NCI-H1105 (cell line): Measurements from ENCODE around the gene GABRD.

ENCODE experiments used
- DNase-seq: peaks from one replicate; lab custom pipeline; 2025; lab: John Stamatoyannopoulos, UW

GABRD gene

GRCh38 chr1:2018217-2019171 lies 651 bp upstream of the GABRD start:
- no peak for DNase-seq

DNA sequence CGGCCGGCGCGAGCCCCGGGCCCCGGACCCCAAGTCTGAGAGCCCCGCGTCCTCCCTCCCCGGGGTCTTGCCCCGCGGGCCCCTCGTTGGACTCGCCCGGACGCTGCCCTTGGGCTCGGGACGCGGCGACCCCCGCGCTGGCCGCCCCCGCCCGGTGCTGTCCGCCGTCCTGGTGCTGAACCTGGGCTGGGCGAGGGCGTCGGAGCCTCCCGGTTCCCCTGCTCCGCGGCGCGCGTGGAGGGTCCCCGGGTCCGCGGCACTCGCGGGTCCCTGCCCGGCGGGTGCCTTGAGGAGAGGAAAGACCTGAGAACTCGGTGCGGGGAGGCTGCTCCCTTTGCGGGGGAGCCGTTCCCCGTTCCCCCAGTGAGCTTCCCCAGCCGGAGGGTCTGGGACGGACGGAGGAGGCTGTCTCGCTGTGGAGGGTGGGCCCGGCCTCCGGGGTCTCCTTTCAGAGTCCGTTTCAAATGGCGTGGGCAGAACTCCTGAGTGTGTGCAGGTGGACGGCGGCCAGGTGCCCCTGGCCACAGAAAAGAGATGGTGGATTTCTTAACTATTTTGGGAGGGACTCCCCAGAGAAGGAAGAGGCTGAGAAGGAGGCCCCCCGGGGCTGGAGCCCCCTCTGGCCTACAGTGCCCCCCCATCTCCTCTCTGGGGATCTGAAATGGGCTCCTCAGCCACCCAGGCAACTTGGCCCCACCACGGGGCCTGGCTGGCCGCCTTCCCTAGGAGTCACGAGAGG lies 595 bp downstream of the GABRD start:
- DNase-seq = no peak

DNA sequence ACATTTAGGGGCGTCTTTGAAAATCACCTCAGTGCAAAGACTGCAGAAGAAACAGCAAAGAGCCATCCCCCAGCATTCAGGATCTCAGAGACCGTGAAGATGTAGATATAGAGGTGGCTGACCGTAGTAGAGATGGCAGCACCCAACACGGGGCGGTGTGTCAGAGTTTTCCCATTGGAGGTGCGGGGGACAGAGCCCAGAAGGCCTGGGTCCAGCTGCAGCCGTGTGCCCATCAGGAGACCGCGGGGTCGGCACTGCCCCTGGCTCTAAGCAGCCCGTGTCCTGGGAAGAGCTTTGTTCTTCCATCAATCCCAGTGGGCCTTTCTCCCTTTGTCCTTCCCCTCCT lies 1.1 kb downstream of the GABRD start:
- no peak for DNase-seq

DNA sequence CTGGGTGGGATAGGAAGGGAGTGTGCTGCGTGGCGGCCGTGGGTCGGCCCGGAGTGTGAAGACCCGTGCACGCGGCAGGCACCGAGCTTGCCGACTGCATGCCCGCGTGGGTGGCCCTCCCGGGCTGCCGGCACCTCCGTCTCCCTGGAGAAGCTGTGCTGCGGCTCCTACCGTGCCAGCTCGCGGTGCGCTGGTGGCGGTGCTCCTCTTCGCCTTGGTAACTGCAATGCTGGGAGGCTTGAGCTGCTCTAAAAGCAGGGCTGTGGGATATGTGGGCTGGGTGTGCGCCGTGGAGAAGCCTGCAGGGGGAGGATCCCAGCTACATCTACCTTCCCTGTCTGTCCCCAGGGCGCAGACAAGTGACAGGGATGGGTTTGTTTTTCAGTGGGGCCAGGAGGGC lies 2.4 kb downstream of the GABRD start:
- DNase-seq = no peak

GRCh38 chr1:2022063-2022770 lies 3.1 kb downstream of the GABRD start:
- no peak for DNase-seq

DNA sequence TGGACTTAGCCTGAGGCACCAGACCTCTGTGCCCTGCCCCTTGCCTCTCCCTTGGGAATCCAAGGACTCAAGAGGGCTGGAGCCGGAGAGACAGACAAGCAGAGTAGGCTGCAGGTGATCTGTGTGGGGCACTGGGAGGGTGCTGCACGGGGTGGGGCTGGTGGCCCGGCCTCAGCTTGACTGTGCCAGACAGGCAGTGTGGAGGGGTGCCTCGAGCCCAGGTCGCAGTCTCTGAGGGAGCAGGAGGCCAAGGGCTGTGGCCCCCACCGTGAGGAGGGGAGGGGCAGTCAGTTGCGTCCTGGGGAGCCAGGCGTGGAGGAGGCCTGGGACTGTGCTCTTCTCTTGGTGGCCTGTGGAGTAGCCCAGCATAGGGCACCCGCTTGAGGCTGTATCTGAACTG lies 4.0 kb downstream of the GABRD start:
- DNase-seq = no peak

DNA sequence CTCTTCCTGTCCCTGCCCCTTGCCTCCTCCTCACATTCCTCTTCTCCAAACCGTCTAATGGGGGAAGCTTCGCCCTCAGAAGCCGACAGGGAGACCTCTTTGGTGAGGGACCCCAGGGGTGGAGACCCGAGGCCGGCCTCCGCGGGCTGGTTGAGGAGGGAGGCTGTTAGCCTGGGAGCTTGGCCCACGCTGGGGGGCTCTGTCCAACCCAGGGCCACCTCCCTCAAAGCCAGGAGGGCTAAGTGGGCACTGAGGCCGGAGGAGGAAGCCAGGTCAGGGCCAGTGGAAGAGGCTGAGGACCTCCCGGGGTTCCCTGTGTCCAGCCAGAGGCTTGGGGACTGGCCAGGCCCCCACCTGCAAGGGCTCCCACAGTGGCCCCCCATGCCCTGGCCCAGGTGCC lies 5.3 kb downstream of the GABRD start:
- no peak for DNase-seq

- DNase-seq = no peak
These were observed 5.7 kb downstream of the GABRD start for GRCh38 chr1:2024887-2025286.

GRCh38 chr1:2025491-2025981 lies 6.4 kb downstream of the GABRD start:
- DNase-seq = no peak

- DNase-seq = no peak
These were observed 8.9 kb downstream of the GABRD start for GRCh38 chr1:2027961-2028583.

GRCh38 chr1:2028870-2029560 lies 9.9 kb downstream of the GABRD start:
- no peak for DNase-seq

DNA sequence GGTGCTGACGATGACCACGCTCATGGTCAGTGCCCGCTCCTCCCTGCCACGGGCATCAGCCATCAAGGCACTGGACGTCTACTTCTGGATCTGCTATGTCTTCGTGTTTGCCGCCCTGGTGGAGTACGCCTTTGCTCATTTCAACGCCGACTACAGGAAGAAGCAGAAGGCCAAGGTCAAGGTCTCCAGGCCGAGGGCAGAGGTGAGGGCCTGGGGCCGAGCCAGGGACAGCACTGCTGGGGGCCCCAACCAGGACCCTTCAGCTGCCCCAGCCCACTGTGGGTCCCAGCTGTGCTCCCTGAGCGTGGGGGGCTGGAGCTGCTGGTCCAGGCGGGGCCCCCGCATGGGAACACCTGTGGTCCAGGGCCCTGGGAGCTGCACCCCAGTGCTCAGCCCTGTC lies 10.4 kb downstream of the GABRD start:
- no peak for DNase-seq

GRCh38 chr1:2030076-2030871 lies 11.1 kb downstream of the GABRD start:
- no peak for DNase-seq

- no peak for DNase-seq
These were observed 12.7 kb downstream of the GABRD start for GRCh38 chr1:2031546-2032540.

GRCh38 chr1:2032737-2033136 lies 13.6 kb downstream of the GABRD start:
- DNase-seq = no peak

DNA sequence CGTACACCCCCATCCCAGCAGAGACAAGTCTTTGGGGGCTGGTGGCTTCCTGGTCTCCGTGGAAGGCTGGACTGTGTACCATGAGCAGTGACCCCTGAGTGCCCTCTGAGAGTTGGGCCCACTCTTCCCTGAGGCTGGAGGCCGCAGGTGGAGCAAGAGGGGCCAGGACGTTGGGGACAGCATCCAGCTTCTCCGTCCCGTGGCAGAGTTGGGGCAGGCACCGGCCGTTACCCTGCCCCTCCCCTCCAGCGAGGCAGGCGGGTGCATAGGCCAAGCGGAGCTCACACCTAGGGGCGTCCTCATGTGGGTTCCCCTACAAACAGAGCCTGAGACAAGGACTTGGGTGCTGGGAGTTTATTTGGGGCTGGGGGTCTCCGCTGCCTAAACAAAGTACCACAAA lies 14.0 kb downstream of the GABRD start:
- no peak for DNase-seq

DNA sequence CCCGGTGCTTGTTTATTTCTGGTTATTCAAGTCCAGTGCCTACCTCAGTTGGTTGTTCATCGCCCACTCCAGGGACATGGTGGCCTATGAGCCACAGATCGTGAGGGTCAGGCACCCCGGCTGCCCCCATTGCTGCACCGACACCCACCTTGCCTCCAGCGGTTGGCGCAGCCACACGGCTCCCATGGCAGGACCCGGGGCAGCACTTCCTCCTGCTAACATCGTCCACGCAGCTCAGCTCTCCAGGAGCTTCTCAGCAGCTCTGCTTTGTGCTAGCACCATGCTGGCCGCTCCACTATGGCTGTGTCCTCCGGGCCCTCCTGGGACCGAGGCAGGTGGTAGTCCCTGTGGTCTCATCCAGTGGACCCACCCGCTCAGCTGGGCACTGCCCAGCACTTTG lies 17.1 kb downstream of the GABRD start:
- DNase-seq = no peak

DNA sequence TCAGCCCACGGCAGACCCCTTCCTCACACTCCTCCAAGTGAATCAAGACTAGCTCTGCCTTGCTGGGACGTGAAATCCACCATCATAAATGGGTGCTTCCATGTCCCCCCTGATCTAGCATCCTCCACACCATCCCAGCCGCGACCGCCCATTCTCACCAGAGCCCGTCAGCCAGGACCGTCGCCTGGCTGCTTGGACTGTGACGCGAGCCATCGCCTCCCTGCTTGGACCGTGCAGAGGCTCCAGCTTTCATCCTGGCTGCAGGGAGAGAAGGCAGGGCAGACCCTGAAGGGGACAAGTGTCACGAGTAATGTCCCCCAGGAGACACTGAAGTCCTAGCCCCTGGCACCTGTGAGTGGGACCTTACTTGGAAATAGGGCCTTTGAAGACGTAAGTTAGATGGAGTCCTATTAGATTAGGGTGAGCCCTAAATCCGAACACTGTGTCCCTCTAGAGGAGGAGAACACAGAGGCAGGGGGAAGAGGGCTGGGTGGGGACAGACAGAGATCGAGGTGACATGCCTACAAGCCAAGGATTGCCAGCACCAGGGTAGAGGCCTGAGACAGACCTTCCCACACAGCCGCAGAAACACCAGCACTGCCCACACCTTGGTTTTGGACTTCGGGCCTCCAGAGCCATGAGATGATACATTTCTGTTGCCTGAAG lies 18.3 kb downstream of the GABRD start:
- no peak for DNase-seq

DNA sequence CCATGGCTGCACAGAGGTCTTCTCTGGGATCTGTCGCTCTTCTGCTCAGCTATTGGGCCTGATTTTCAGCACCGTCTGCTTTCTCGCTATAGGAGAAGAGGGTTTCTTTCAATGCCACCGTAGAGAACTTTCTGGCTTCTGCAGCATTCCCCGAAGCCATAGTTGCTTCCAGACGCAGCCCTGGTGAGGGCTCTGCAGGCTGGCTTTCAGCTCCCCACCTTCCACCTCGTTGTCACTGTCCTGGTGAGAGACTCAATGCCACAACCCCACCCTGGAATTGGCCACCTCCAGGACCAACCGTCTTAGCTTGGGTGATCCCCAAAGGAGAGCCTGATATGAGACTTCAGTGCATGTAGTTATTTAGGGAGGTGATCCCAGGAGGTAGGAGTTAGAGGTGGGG lies 19.1 kb downstream of the GABRD start:
- DNase-seq = no peak
